Gastrocnemius medialis (tissue), 4 donors: ENCODE measurements around the gene CABCOCO1.

Source experiments
- CTCF ChIP-seq, 5 experiments: fragments of 450-650 bp in 3 of 5; fragments of 200-600 bp in 2 of 5; sonication (generic) in 2 of 5; IDR thresholded peaks in 4 of 5; conservative IDR thresholded peaks in 1 of 5; 1 replicate in 4 of 5; 2 replicates in 1 of 5; pipeline ENCODE4 v1.5.1; 2016 to 2019; ENCODE audit warnings: antibody characterized with exemption in 5 of 5, mild to moderate bottlenecking in 3 of 5, moderate library complexity in 3 of 5
- POLR2A ChIP-seq, 2 donors: fragments of 450-650 bp; IDR thresholded peaks; one replicate each; pipeline ENCODE4 v1.6.1; 2017; ENCODE audit warnings: antibody characterized with exemption in 2 of 2, mild to moderate bottlenecking in 2 of 2, moderate library complexity in 2 of 2

GRCh38 chr10:61749291-61749690 lies 86.6 kb downstream of the CABCOCO1 start:
- TF ChIP-seq CTCF (IDR thresholded peaks at IDR 0.05 in 4 of 5, conservative IDR thresholded peaks at IDR 0.05 in 1 of 5) (no peak), POLR2A (IDR thresholded peaks at IDR 0.05) (no peak)
